NT2/D1 (cell line): ENCODE results near the gene PTPRG.
A peak's percentile ranks its signal among the peaks of the same experiment; 100 is the strongest.

Experiments
- DNase-seq: peaks from one replicate; pipeline ENCODE4 v3.0.0-alpha.2; 2011; ENCODE audit warnings: low read depth, low spot score
- H3K27me3 ChIP-seq: 2 replicates; pipeline ENCODE4 v1.6.0; 2011; ENCODE audit warnings: mild to moderate bottlenecking; ENCODE audit not compliant: insufficient read length, insufficient read depth
- H3K36me3 ChIP-seq: 2 replicates; pipeline ENCODE4 v1.6.1; 2011; ENCODE audit warnings: mild to moderate bottlenecking, low read length, mixed read lengths; ENCODE audit not compliant: insufficient read depth, insufficient read length
- H3K4me1 ChIP-seq: 2 replicates; pipeline ENCODE4 v1.5.1; 2011; ENCODE audit not compliant: insufficient read depth, insufficient read length
- H3K4me3 ChIP-seq: 2 replicates; pipeline ENCODE4 v1.5.1; 2011; ENCODE audit warnings: low read depth; ENCODE audit not compliant: insufficient read length
- H3K9ac ChIP-seq: 2 replicates; pipeline ENCODE4 v1.6.0; 2011; ENCODE audit warnings: low read depth; ENCODE audit not compliant: insufficient read length
- H3K9me3 ChIP-seq: 2 replicates; pipeline ENCODE4 v1.5.1; 2011; ENCODE audit warnings: mild to moderate bottlenecking, low read length; ENCODE audit not compliant: insufficient read depth
- SUZ12 ChIP-seq: IDR thresholded peaks from 2 replicates; pipeline ENCODE4 v1.6.1; 2011; ENCODE audit not compliant: insufficient read length, insufficient read depth; ENCODE audit errors: extremely low read depth
- YY1 ChIP-seq: IDR thresholded peaks from 2 replicates; pipeline ENCODE4 v1.6.1; 2011; ENCODE audit not compliant: insufficient read length, insufficient read depth
- ZNF274 ChIP-seq: IDR thresholded peaks from 2 replicates; pipeline ENCODE4 v1.6.1; 2011; ENCODE audit warnings: mild to moderate bottlenecking, low read depth, low read length

The PTPRG gene

DNA sequence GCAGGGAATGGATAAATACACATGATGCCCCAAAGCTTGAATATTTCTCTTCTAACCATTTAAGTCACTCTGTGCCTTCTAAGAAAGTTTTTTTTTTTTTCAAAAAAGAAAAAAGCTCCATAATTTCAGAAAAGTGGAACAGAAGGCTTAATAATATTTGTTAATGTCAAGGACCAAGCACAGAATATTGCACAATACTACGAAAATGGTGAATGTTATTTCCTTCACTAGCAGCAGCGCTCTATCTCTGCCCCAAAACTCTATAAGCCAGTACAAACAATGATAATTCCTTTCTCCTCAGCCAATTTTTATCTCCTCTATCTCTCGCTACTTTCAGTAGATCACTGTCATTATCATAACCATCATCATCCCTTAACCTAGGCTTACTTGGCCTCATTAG, 739.2 kb downstream of the PTPRG start:
- TF ChIP-seq YY1 (no peak), SUZ12 (no peak), ZNF274 (no peak)
- Histone ChIP-seq H3K4me3 (no peak overlapping the region), H3K9ac (no peak overlapping the region), H3K4me1 (no peaks in the 10 kb centered on the region), H3K36me3 (no peaks in the 10 kb centered on the region), H3K9me3 (peaks cover 8% of the 10 kb centered on the region), H3K27me3 (no peaks in the 10 kb centered on the region)
- DNase-seq = no peak

DNA sequence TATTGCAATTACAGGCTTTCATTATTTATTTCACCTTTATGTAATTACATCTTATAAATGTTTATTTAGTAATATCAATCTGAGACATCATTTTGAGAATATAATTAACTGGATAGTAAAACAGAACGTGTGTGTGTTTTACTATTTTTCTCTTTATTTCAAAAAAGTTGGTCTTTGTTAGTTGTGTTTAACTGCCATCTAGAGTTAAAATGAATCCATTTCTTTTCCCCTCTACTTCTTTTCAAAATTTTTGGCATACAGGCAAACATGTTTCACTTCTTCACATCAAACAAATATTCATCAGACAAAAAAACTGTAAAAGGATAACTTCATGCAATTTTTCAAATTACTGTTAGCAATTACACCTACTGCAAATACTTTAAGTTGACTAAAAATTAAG, 750.8 kb downstream of the PTPRG start:
- no peaks in the 10 kb centered on the region for H3K27me3 ChIP-seq
- peaks cover 7% of the 10 kb centered on the region for H3K36me3 ChIP-seq
- TF ChIP-seq ZNF274 (no peak), YY1 (no peak), SUZ12 (no peak)
- no peak overlapping the region for H3K9ac ChIP-seq
- no peak for DNase-seq
- H3K4me1 ChIP-seq = no peaks in the 10 kb centered on the region
- no peaks in the 10 kb centered on the region for H3K9me3 ChIP-seq
- H3K4me3 ChIP-seq = no peak overlapping the region

DNA sequence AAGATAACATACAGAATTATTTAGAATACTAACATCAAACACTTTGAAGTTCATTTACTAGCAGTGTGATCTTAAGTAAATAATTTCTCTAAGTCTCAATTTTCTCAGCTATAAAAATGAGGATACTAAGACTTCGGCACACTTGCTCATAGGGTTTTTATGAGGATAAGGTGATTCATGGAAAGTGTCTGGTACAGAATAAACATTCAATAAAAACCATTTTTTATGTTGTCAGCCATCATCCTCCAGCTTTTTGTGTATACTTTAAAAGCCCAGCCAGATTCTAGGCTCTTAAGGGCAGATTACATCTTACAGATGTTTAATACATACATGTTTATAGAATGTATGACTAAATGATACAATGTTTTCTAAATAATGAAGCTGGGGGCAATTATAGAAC, 755.2 kb downstream of the PTPRG start:
- Histone ChIP-seq H3K4me1 (no peaks in the 10 kb centered on the region), H3K36me3 (peaks cover 11% of the 10 kb centered on the region), H3K27me3 (no peaks in the 10 kb centered on the region), H3K9me3 (peaks cover 23% of the 10 kb centered on the region), H3K9ac (no peak overlapping the region), H3K4me3 (no peak overlapping the region)
- TF ChIP-seq SUZ12 (no peak), ZNF274 (no peak), YY1 (no peak)
- DNase-seq = no peak

DNA sequence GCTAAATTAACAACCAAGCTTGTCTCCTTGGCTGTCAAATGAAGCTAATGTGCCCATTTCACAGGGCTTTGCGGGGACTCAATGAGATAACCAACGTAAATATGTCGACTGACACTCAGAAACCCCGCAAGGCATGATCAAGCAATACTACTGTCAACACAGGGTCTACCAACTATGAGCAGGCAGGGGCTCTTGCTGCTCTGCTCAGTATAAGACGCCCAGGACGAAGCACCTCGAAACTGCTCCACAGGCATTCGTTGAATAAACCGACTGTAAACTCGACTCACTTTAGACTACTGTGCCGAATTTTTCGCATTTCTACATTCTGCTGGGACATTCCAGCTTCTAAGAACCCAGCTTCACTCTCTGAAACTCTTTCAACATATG, 757.0 kb downstream of the PTPRG start:
- H3K4me1 ChIP-seq = no peaks in the 10 kb centered on the region
- DNase-seq = no peak
- no peak for TF ChIP-seq ZNF274
- no peak for TF ChIP-seq SUZ12
- TF ChIP-seq YY1 = no peak
- H3K4me3 ChIP-seq = peak overlapping the region; percentile 68
- H3K27me3 ChIP-seq = no peaks in the 10 kb centered on the region
- peak overlapping the region; percentile 79 for H3K9ac ChIP-seq
- H3K36me3 ChIP-seq = peaks cover 25% of the 10 kb centered on the region
- peaks cover 24% of the 10 kb centered on the region for H3K9me3 ChIP-seq

DNA sequence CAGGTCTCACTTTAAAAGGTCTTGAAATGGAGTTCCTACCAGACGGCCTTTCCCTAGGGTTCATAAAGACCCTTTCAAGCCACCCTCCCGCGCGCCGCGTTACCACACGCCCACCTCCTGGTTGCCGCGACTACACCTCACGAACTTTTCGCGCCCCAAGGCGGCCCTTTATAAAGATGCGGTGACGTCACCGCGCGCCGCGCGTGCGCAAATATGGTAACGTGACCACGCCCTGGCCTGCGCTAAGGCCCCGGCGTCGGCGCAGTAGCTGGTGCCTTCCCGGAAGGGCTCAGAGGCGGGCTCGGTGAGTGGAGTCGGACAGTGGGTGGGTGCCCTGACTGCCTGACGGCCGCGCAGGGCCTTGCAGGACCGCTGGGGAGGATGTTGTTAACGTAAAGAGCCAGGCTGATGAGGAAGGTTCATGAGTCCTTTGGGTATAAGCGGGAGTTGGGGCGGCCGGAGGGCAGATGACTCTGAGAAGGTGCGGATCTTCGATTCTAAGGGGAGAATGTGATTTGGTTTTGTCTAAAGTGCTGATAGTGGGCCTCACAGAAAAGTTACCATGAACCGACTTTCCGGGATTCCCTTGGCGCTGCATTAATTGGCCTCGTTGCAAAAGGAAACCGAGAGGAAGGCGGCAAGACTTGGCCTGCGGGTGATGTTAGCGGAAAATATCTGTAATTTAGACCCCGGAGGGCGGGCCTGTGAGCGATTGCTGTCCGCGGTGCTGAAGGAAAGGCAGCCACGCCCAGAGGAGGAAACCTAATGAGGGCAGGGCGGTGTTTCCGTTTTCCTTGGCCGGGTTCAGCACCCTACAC, 757.6 kb downstream of the PTPRG start:
- Histone ChIP-seq H3K9ac (peak overlapping the region; percentile 81), H3K27me3 (no peaks in the 10 kb centered on the region), H3K4me3 (peak overlapping the region; percentile 68), H3K4me1 (no peaks in the 10 kb centered on the region), H3K36me3 (peaks cover 25% of the 10 kb centered on the region), H3K9me3 (peaks cover 24% of the 10 kb centered on the region)
- peak; percentile 77 for DNase-seq
- TF ChIP-seq ZNF274 (no peak), YY1 (no peak), SUZ12 (no peak)

DNA sequence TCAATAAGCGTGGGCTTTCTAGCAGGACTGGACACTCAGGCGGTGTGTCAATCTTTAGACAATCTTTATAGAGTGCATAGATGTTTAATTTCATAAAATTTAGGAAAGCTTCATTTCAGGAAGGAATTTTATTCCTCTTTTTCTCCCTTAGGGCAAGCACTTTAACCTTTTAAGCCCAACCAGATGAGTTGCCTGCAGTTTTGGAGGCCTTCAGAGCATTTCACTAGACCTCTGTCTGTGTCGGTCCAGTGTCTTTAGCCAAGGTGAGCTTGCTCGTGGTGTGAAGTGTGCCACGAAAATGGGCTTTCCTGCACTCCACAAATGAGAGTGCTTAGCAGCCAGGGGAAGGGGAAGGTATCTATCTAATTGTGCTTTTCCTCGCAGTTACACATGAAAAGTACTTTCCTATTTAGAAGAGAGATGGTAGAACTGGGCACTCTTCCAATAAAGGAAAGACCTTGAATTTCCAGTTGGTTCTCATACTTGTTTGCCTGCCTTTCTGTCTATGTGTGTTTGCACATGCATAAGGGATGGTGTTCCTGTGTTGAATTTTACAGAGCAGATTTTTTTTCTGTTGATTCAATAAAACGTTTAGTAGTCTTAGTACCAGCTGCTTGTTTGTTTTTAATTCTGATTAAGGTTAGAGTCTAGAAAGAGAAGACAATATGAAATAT, 758.3 kb downstream of the PTPRG start:
- H3K9me3 ChIP-seq = peaks cover 24% of the 10 kb centered on the region
- no peaks in the 10 kb centered on the region for H3K4me1 ChIP-seq
- TF ChIP-seq YY1 = no peak
- TF ChIP-seq SUZ12 = no peak
- TF ChIP-seq ZNF274 = no peak
- H3K36me3 ChIP-seq = peaks cover 25% of the 10 kb centered on the region
- no peak overlapping the region for H3K9ac ChIP-seq
- no peak for DNase-seq
- peak overlapping the region; percentile 68 for H3K4me3 ChIP-seq
- H3K27me3 ChIP-seq = no peaks in the 10 kb centered on the region

DNA sequence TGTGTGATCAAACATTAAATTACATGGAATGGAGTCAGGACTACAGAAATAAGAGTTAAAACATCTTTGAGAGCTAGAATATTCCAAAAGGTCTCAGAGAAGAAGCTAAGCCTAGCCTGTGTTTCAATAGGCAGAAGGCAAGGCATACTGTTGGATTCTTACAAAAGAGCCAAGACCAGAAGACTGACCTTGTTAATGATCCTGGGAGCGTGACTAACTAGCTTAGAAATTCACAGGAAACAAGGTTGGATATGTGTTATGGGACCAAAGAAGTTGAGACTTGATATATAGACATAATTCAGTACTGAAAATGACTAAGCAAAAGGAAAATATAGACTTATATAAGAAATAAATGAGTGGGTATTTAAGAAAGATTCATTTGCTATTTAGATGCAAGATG, 761.9 kb downstream of the PTPRG start:
- TF ChIP-seq YY1 = no peak
- TF ChIP-seq ZNF274 = no peak
- TF ChIP-seq SUZ12 = no peak
- Histone ChIP-seq H3K27me3 (no peaks in the 10 kb centered on the region), H3K9me3 (peaks cover 24% of the 10 kb centered on the region), H3K36me3 (peaks cover 17% of the 10 kb centered on the region), H3K4me3 (no peak overlapping the region), H3K9ac (no peak overlapping the region), H3K4me1 (no peaks in the 10 kb centered on the region)
- DNase-seq = no peak
